Activated T-cell treated with anti-CD3 and anti-CD28 coated beads, Interleukin-2, amount 50 U/mL, for 1 hour (primary cell): ENCODE measurements around the gene C1orf185.
"Not testable (repeated sequence)": the region's sequence is repeated elsewhere in the genome, so short reads cannot be mapped to it uniquely, and the experiment has no call there.

Experiments used
- DNase-seq: peaks from one replicate; pipeline ENCODE4 v3.0.0-alpha.2; 2020

C1orf185 gene

DNA sequence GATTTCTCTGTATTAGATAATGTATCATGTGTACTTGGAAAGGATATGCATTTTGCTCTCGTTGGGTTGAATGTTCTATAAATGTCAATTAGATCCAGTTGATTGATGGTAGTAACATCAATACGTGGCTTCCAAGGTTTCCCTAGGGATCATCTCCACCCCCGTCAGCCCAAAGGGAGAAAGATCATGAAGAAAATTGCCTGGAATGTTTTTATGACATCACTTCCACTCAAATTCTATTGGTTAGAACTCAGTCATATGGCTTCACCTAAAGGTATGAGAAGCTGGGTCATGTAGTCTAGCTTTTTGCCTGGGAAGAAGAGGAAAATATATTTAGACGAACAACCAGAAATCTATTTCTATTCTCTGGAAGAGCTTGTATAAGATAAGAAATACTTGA lies at the start of gene C1orf185:
C1orf185 (plus strand) TSS at position 253 of the 400 bp plus-strand sequence; CDS start at position 259, 6 bp downstream.
- no peak for DNase-seq

DNA sequence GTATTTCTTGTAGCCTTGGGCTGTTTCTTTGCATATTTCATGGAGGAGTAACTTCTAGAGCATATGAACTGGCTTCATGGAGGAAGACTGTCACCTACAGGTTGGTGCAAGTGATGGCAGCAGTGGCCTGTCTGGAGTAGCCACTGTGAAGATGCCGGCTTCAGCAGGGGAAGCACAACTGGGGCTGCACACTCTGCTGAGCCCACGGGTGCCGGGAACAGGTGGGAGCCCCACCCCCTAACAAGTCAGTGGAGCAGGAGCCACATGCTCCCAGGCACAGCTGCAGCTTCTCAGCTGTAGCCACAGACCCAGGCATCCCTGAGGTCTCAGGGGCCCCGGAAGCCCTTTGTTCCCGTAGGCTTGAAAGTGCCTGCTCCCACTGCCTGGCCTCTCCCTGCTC lies 43.2 kb upstream of the C1orf185 start:
- DNase-seq = no peak

DNA sequence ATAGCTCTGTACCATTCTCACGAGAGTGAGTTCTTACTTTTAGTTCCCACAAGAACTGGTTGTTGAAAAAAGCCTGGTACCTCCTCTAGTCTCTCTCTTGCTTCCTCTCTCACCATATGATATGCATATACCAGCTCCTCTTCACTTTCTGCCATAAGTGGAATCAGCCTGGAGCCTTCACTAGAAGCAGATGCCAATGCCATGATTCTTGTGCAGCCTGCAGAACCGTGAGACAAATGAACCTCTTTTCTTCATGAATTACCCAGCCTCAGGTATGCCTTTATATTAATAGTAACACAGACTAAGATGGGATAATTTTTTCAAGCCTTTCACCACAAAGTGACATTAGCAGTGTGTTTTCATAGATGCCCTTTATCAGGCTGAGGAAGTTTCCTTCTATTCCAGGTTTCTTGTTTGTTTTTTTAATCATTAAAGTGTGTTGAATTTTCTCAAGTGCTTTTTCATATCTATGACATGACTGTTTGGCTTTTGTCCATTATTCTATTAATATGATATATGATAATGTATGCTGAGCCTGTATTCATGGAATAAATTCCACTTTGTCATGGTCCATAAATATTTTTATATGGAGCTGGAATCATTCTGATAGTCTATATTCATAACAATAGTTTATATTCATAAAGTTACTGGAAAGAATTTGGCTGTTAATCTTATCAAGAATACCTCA lies 40.7 kb upstream of the C1orf185 start:
- no peak for DNase-seq

DNA sequence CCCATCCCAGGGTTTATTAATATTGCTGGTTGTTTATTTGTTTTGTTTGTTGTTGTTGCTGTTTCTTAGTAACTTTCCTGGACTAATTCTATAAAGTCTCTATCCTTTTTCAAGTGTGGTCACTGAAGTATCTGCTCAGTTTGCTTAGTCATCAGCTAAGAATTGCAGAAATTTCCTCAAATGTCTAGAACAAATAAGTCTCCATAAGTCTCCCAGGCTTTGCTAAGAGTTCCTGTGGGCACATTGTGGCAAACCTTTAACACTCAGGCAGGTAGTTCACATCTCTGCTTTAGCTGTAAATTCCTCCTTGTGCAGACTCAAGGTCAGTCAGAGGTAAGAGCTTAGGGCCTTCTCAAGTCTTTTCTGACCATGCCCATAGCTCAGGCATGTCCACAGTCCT lies 38.9 kb upstream of the C1orf185 start:
- no peak for DNase-seq

DNA sequence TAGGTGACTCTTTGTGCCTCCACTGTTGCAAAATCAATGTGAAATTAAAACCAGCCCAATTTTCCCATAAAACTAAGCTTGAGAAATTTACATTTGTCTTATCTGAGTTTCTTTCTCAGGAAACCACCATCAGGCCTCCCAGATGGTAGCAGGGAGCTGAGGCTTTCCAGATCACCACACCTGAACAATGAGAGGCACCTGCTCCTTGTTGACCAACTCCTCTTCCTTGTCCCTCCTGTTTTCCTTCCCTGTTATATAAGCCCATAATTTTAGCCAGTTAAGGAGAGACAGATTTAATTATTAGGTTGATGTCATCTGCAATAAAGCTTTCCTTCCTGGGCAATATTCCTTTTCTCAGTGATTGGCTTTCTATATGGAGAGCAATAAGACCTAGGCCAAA lies 32.0 kb upstream of the C1orf185 start:
- DNase-seq = no peak

DNA sequence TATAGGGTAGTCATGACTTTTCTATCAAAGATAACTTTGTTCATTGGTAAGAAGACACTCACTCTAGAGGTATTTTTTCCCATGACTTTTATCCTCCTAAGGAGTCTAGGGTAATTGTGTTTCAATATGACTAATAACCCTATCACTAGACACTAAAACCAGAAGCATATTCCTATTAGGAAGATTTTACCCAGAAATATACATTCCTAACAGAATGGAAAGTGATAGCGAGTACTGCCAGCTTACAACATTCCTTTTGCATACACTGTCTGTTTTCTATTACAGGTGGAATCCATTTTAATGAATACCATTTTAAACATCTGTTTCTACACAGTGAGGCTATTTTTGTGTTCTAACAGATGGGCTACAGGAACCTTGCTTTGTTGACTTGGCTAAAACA lies 31.4 kb upstream of the C1orf185 start:
- DNase-seq = no peak

DNA sequence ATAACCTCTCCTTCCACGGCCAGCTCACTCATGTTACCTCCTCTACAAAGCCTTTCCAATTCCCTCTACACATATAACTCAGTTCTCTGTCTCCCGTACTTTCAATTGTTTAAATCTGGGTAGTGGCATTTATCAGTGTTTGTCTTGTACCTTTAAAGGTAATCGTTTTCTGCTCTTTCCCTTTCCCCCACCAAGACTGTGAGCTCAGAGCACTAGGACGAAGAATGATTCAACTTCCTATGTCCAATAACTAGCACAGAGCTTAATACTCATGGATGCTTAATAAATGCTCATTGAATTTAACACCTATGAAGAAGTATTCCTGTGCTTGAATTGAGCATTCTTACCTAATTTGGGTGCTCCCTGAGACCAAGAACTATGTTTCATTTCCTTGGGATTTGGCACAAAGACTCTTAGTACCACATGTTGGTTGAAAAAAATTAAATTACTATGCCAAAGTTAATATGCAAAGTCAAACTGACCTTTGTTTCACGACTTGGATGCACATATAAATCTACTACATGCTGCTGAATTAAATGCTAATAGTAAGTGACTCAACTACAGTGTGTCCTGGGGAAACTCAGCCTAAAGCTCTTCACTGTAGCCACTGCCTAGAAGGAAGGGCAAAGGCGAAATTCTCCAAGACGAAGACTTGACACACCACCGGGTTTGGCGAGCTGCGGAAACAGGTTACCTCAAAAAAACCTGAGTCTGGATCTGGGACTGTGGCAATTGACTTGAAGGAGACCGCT lies 30.6 kb upstream of the C1orf185 start:
- no peak for DNase-seq

DNA sequence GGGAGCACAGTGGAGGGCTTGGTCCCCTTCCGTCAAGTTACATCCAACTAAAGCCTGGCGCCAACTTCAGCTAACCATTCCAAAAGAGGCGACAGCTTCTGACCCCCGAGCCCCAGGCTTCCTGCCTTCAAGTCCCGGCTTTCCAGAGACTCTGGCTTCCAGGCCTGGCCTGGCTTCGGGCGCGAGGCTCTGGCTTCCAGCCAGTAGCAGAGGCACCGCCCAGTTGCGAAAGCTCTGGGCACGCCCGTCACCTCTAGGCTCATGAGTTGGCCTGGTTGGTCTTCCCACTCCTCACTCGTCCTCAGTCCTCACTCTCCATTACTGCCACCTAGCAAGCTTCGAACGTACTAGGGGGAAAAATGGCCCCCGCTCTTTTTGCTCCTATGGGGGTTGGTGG lies 30.0 kb upstream of the C1orf185 start:
- DNase-seq = no peak

DNA sequence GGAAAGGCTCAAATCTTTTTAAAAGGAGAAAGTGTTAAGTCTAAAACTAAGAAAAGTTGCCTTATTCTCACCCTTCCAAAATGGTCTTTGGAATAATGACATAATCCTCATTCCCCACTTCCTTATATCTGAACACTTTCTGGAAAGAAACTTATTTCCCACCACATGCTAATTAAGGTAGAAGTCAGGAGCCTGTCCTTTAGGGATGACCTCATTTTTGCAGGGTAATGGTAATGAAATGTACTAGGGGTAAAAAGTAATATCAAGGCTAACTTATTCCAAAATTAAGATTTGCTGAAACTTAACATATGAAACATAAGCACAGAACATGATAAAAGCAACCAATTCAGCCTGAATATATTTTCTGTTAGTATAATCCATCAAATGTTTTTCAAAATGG lies 29.4 kb upstream of the C1orf185 start:
- no peak for DNase-seq

DNA sequence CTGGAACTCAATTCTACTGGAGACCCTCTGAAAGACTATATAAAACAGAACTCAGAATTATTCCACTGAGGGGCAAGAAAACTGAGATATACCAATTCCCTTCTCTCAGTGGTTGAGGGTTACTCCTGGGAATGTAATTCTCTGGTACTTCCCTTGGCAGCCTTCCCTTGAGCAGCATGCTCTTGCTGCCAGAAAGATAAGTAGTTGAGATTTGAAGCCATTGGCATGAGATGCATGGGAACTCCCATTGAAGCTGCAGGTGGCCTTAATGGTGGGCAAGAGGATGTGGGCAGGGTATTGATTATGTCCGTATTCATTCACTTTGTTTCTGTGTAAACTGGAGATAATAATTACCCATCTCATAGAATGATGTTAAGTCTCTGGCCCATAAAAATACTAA lies 28.6 kb upstream of the C1orf185 start:
- DNase-seq = no peak

DNA sequence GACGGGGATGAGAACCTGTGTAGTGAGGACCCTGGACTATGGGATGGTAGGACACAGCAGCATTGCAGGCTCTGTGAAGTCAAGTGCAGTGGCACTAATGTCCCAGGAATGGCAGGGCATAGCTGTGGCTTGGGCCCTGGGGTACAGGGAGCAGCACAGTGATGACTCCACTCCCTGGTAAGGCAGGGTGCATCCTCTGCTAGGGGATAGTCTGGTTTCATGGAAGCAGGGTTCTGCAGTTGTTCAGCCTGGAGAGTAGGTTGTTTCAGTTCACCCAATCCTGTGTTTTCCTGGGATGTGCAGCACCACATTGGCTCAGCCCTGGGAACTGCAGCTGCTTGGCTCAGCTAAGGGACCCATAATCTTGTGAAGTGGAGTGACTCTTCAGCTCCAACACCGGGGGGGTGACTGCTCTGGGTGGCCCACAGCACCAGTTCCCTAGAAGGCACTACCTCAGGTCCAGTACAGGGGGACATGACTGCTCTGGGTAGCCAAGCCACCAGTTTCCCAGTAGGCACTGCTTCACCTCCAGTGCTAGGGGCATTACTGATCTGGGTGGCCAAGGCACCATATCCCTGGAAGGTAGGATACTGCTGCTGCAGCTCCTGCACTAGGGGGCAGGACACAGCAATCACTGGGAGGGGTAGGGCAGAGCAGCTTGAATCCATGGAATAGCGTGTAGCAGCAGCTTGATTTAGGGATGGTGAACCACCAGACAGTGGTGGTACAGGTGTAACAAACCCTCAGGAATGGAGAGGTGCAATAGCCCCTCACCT lies 15.3 kb upstream of the C1orf185 start:
- no peak for DNase-seq

DNA sequence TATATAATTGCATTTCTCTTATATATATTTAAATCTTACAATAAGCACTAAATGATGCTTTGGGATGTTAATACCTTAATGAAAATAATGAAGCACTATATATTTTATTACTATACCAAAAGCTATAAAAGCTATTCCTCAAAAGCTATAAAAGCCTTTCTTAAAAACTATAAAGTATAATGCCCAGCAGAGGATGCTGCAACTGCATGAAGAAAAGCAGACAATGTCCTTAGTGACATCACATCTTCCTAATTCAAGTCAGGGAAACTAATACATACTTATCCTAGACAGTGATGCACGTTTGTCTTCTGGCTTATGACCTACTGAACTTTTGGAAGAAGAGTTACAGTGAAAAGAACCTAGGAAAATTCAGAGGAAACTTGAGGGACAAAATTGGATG lies 13.6 kb upstream of the C1orf185 start:
- DNase-seq = no peak

DNA sequence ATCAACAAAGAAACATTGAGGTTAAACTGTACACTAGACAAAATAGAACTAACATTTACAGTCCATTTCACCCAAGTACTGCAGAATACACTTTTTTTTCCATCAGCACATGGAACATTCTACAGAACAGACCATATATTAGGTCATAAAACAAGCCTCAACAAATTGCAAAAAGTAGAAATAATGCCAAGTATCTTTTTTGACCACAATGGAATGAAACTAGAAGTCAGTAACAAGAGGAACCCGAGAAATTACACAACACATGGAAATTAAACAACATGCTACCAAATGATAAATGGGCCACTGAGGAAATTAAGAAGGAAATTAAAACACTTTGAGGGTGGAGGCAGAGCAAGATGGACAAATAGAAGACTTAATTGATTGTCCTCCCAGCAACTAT lies 8.4 kb upstream of the C1orf185 start:
- no peak for DNase-seq

DNA sequence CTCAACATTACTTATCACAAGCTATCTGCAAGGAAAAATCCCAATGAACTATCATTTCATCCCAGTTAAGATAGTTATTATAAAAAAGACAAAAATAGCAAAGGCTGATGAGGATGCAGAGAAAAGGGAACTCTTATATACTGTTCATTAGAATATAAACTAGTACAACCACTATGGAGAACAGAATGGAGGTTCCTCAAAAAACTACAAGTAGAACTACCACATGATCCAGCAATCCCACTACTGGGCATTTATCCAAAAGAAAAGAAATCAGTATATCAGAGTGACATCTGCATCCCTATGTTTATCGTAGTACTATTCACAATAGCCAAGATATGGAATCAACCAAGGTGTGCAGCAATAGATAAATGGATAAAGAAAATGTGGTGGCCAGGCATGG lies 4.9 kb upstream of the C1orf185 start:
- no peak for DNase-seq

DNA sequence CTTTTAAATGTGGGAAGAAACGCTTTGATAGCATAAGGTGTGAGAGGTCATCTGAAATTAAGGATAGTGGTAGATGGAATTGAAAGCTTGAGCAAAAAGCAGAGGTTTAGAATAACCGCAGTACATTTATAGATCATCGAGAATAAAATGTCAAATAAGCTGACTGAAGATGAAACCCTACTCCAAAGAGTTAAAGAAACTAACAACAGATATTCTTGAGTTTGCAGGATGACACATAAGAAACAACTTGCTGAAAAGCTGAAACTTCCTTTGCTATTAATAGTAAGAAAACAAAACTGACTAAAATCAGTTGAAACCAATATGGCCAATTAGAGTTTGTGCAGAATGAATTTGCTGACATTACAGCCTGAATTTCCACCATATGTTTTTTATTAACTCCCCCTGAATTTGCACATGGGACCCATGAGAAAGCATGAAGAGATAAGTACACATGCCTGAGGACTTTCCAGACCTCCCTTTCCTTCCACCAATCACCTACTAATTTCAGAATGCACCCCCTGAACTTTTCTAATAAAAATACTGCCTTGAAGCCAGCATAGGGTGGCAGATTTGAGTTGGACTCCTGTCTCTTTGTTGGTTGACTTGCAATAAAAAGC lies 1.7 kb upstream of the C1orf185 start:
- DNase-seq = no peak

DNA sequence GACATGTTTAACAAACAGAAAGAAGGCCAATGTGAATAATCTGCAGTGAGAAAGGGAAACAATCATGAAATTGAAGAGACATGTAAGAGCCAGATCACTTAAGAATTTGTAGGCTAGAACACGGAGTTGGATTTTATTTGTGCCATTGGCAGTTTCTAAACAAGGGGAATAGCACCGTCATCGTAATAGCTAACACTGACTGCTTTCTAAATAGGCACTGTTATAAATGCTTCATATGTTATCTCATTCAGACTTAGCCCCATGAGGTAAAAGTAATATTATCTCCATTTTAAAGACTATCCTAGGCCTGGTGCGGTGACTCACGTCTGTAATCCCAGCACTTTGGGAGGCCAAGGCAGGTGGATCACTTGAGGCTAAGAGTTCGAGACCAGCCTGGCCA lies 12.1 kb downstream of the C1orf185 start:
- DNase-seq = no peak

DNA sequence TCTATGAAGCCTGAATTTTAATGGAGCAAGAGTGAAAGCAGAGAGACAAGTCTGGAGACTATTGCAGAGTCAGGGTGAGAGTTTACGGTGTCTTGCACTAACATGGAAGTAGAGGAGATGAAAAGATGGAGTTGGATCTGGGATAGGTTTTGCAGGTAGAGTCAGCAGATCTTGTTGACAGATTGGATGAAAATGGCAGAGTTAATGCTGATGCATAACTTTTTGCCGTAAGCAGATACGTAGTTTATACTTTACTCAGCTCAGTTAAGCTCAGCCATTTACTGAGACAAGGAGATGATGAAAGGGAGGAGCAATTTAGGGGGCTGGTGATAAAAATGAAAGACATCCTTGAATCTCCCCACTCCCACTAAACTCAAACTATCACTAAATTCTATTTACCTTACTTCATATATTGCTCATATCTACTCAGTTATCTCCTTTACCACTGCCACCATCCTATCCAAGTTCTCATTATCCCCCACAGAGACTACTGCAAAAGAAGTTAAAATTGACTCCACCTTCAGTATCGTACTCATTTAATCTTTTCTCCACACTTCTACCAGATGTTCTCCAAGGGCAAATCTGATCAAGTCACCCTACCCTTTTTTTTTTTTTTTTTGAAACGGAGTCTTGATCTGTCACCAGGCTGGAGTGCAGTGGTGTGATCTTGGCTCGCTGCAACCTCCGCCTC lies 13.8 kb downstream of the C1orf185 start:
- no peak for DNase-seq

DNA sequence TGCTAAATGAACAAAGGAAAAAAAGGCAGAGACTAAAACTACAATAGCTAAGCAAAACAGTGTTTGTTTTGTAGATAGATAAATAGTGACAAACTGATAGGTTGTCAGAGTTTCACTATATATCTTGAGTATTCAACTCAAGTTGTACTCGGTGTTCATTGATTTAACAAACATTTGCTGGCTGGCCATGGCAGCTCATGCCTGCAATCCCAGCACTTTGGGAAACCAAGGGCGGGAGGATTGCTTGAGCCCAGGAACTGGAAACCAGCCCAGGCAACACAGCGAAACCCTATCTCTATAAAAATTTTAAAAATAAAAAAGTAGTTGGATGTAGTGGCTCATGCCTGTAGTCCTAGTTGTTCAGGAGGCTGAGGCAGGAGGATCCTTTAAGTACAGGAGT lies 17.3 kb downstream of the C1orf185 start:
- DNase-seq = no peak

DNA sequence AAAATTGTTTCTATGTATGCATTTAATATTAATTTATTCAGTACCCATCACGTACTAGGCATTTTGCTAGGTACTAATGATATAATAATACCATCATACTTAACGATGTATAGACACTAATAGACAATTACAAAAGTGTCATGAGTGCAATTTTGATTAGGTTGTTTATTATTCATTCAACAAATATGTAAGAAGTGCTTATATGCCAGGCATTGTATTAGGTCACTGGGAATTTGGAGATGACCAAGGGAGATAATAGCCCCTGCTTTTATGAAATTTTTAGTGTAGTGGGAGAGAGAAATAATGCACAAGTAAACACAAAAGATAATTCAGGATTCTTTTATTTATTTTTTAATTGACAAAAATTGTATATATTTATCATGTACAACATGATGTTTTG lies 18.6 kb downstream of the C1orf185 start:
- no peak for DNase-seq

DNA sequence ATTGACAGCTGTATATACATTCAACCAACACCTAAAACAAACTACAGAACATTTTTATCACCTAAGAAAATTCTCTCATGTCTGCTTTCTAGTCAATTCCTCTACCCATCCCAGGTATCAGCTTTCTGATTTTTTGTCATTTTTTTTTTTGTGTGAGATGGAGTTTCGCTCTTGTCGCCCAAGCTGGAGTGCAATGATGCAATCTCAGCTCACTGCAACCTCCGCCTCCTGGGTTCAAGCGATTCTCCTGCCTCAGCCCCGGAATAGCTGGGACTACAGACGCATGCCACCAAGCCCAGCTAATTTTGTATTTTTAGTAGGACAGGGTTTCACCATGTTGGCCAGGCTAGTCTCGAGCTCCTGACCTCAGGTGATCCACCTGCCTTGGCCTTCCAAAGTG lies 25.1 kb downstream of the C1orf185 start:
- not testable (repeated sequence) for DNase-seq

DNA sequence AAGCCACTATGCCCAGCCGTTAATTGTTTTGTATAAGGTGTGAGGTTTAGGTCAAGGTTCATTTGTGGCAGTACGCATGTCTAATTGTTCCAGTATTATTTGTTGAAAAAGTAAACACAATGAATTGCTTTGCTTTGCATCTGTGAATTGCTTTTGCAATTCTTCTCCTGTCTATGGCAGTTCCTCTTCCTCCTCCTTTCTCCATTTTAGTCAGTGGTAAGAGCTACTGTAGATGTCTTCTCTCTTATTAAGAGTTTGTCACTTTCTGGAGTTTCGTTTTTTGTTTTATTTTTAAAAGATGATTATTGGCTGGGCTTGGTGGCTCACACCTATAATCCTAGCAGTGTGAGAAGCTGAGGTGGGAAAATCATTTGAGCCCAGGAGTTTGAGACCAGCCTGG lies 29.2 kb downstream of the C1orf185 start:
- no peak for DNase-seq

DNA sequence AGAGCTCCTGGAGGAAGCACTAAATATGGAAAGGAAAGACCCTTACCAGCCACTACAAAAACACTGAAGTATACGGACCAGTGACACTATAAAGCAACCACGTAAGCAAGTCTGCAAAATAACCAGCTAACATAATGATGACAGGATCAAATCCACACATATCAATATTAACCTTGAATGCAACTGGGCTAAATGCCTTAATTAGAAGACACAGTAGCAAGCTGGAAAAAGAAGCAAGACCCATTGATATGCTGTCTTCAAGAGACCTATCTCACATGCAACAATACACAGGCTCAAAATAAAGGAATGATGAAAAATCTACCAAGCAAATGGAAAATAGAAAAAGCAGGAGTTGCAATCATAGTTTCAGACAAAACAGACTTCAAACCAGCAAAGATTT lies 31.0 kb downstream of the C1orf185 start:
- DNase-seq = no peak

DNA sequence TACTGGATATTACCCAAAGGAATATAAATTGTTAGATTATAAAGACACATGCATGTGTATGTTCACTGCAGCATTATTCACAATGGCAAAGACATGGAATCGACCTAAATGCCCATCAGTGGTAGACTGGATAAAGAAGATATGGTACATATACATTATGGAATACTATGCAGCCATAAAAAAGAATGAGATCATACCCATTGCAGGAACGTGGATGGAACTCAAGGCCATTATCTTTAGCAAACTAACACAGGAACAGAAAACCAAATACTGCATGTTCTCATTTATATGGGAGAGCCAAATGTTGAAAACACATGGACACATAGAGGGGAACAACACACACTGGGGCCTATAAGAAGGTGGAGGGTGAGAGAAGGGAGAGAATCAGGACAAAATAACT lies 35.7 kb downstream of the C1orf185 start:
- DNase-seq = not testable (repeated sequence)
